Measurements from ENCODE around the gene FYB2.

DNA sequence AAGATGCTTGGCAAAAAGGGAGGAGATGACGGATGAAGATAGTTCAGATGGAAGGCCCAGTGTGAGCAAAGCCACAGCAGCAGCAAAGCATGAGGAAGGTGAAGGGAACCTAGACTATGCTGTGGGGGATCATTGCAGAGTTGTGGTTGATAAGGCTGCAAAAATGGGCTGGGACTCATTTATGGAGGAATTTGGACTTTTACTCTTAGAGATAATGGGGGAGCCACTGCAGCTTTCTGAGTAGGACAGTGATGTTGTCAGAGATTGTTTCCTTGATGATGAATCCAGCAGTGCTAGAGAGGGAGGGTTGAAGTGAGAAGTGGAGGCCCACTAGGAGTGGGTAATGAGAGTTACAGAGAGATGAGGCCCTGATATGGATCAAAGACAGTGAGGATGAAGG is 33.3 kb upstream of the FYB2 start:
- TF ChIP-seq ATF2 (IDR thresholded peaks at IDR 0.05; ENCODE audit: low read length) = no peak
- TF ChIP-seq POLR2A (IDR thresholded peaks at IDR 0.05; ENCODE audit: low read depth, low read length) = no peak
- no peak for TF ChIP-seq EP300 (IDR thresholded peaks at IDR 0.05; ENCODE audit: borderline replicate concordance in 1 of 2, control insufficient read depth in 1 of 2, low read depth in 2 of 2, low read length in 2 of 2)
- no peak for TF ChIP-seq SIN3A (IDR thresholded peaks at IDR 0.05; ENCODE audit: low read depth, low read length)
- TF ChIP-seq MYC (IDR thresholded peaks at IDR 0.05; ENCODE audit: insufficient read depth, insufficient read length, insufficient replicate concordance, low read length, severe bottlenecking) = no peak
- TF ChIP-seq ZNF24 (IDR thresholded peaks at IDR 0.05) = no peak
- TF ChIP-seq, protein P1, sequence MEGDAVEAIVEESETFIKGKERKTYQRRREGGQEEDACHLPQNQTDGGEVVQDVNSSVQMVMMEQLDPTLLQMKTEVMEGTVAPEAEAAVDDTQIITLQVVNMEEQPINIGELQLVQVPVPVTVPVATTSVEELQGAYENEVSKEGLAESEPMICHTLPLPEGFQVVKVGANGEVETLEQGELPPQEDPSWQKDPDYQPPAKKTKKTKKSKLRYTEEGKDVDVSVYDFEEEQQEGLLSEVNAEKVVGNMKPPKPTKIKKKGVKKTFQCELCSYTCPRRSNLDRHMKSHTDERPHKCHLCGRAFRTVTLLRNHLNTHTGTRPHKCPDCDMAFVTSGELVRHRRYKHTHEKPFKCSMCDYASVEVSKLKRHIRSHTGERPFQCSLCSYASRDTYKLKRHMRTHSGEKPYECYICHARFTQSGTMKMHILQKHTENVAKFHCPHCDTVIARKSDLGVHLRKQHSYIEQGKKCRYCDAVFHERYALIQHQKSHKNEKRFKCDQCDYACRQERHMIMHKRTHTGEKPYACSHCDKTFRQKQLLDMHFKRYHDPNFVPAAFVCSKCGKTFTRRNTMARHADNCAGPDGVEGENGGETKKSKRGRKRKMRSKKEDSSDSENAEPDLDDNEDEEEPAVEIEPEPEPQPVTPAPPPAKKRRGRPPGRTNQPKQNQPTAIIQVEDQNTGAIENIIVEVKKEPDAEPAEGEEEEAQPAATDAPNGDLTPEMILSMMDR (IDR thresholded peaks at IDR 0.05 in 2 of 3, conservative IDR thresholded peaks at IDR 0.05 in 1 of 3; ENCODE audit: control insufficient read depth in 2 of 3, extremely low read depth in 1 of 3, insufficient read depth in 1 of 3, low read depth in 3 of 3, low read length in 3 of 3) = no peak
- no peak for TF ChIP-seq NR2C1 (IDR thresholded peaks at IDR 0.05)
- no peak for TF ChIP-seq TAF1 (IDR thresholded peaks at IDR 0.05; ENCODE audit: borderline replicate concordance, low read depth, low read length)
- no peak for TF ChIP-seq SP1 (IDR thresholded peaks at IDR 0.05; ENCODE audit: low read depth, low read length)
- no peak for TF ChIP-seq MEF2A (IDR thresholded peaks at IDR 0.05; ENCODE audit: insufficient read depth, low read depth, low read length)
- TF ChIP-seq ZSCAN29 (IDR thresholded peaks at IDR 0.05) = no peak

Measured in GM12878 (cell line).